Glutamatergic neuron (in vitro differentiated cells): ENCODE results near the gene ADGRG7. TPM values are rescaled to one million over a fixed set of nuclear protein-coding genes. Genes with fewer than 3 reads are reported as not detected.
A peak's percentile ranks its signal among the peaks of the same experiment; 100 is the strongest.

Experiments
- DNase-seq: peaks from one replicate; pipeline ENCODE4 v3.0.0; 2022
- H3K27ac Mint-ChIP-seq: one replicate; pipeline ENCODE4 v1.8.0; 2020; ENCODE audit warnings: mild to moderate bottlenecking, mixed read lengths, inconsistent platforms; ENCODE audit not compliant: unreplicated experiment
- H3K27me3 Mint-ChIP-seq: one replicate; pipeline ENCODE4 v1.8.0; 2020; ENCODE audit warnings: mild to moderate bottlenecking, moderate library complexity, mixed read lengths, inconsistent platforms; ENCODE audit not compliant: unreplicated experiment
- H3K36me3 Mint-ChIP-seq: one replicate; pipeline ENCODE4 v1.8.0; 2020; ENCODE audit warnings: mild to moderate bottlenecking, mixed read lengths, inconsistent platforms; ENCODE audit not compliant: unreplicated experiment
- H3K4me1 Mint-ChIP-seq: one replicate; pipeline ENCODE4 v1.8.0; 2020; ENCODE audit warnings: mild to moderate bottlenecking, low read depth, mixed read lengths, inconsistent platforms; ENCODE audit not compliant: unreplicated experiment
- H3K4me3 Mint-ChIP-seq: one replicate; pipeline ENCODE4 v1.8.0; 2020; ENCODE audit warnings: mild to moderate bottlenecking, mixed read lengths, inconsistent platforms; ENCODE audit not compliant: unreplicated experiment
- H3K9me3 Mint-ChIP-seq: one replicate; pipeline ENCODE4 v1.8.0; 2020; ENCODE audit warnings: mild to moderate bottlenecking, moderate library complexity, mixed read lengths, inconsistent platforms; ENCODE audit not compliant: unreplicated experiment
- total RNA-seq: library from RNA; stranded (reverse); fragmentation: NEBNext Ultra II Directional; extraction: Animal tissue kit (Norgen Biotek cat#: 25700); gene quantifications from one replicate; pipeline ENCODE4 v1.2.1, GENCODE V29; 2021; ENCODE audit not compliant: unreplicated experiment
- TF ChIP-seq, protein P1 (sequence below): fragments of 200-600 bp; sonication (generic); IDR thresholded peaks from one replicate; pipeline ENCODE4 v1.5.0; 2021; ENCODE audit not compliant: partially characterized antibody, unreplicated experiment

ADGRG7 gene
- total RNA-seq, 1 donor from 2014 or later = not detected

DNA sequence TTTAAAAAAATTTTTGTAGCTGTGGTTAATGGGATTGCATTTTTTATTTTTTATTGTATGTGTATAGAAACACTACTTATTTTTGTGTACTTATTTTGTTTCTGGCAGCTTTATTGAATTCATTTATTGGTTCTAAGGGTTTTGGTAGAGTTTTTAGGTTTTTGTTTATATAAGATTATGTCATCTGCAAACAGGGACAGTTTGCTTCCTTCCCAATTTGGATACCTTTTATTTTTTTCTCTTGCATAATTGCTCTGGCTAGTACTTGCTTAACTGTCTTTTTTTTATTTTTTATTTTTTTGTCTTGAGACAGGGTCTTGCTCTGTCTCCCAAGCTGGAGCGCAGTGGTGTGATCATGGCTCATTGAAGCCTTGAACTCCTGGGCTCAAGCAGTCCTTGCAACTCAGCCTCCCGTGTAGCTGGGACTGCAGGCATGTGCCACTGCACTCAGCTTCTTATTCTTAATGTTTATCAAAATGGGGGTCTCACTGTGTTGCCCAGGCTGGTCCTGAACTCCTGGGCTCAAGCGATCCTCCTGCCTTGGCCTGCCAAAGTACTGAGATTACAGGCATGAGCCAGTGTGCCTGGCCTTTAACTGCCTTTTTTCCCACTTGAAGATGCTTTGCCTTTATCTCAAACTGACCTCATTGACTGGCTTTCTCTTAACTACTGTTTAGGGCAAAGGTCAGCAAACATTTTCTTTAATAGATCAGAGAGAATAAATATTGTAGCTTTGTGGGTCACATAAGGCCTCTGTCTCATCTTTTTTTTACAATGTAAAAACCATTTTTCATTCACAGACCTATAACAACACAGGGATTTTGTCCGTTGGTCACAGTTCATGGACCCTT is 108.5 kb downstream of the ADGRG7 start:
- H3K4me1 Mint-ChIP-seq = peaks cover 15% of the 10 kb centered on the region
- no peak overlapping the region for H3K27ac Mint-ChIP-seq
- H3K9me3 Mint-ChIP-seq = no peaks in the 10 kb centered on the region
- no peak for DNase-seq
- H3K36me3 Mint-ChIP-seq = no peaks in the 10 kb centered on the region
- TF ChIP-seq, protein P1, sequence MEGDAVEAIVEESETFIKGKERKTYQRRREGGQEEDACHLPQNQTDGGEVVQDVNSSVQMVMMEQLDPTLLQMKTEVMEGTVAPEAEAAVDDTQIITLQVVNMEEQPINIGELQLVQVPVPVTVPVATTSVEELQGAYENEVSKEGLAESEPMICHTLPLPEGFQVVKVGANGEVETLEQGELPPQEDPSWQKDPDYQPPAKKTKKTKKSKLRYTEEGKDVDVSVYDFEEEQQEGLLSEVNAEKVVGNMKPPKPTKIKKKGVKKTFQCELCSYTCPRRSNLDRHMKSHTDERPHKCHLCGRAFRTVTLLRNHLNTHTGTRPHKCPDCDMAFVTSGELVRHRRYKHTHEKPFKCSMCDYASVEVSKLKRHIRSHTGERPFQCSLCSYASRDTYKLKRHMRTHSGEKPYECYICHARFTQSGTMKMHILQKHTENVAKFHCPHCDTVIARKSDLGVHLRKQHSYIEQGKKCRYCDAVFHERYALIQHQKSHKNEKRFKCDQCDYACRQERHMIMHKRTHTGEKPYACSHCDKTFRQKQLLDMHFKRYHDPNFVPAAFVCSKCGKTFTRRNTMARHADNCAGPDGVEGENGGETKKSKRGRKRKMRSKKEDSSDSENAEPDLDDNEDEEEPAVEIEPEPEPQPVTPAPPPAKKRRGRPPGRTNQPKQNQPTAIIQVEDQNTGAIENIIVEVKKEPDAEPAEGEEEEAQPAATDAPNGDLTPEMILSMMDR = no peak
- H3K27me3 Mint-ChIP-seq = no peaks in the 10 kb centered on the region
- no peak overlapping the region for H3K4me3 Mint-ChIP-seq

DNA sequence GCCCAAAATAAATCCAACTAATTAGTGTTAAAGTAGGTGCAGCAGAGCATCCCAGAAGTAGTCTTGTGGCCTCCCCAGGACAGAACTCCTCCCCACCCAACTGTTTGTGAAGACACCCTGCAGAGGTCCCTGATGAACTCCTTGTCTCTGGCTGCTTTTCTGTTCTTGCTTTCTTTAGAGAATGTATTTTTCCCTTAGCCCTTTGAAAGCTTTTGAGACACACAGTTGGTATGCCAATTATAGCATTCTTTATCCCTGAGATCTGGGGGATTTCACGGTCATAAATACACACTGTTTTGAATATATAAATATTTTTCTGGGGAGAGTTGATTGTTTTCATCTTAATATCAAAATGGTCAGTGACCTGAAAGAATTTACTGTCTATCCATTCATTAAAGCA is 109.7 kb downstream of the ADGRG7 start:
- no peaks in the 10 kb centered on the region for H3K9me3 Mint-ChIP-seq

DNA sequence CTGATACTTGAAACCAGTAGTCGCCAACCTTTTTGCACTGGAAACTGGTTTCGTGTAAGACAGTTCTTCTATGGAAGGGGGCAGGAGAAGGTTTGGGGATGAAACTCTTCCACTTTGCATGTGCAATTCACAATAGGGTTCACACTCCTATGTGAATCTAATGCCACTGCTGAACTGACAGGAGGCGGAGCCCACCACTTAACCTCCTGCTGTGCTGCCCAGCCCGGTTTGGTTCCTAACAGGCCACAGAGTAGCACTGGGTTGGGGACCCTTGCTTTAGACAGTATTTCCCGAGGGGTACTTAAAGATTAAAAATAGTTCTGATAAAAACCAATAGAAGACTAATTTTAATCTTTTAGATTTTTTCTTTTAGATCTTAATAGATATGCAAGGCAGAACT is 111.0 kb downstream of the ADGRG7 start:
- Mint-ChIP-seq H3K27me3 (no peaks in the 10 kb centered on the region), H3K36me3 (no peaks in the 10 kb centered on the region), H3K27ac (no peak overlapping the region), H3K9me3 (peaks cover 2% of the 10 kb centered on the region), H3K4me3 (no peak overlapping the region), H3K4me1 (peaks cover 14% of the 10 kb centered on the region)
- TF ChIP-seq, protein P1 = no peak
- peak; percentile 34 for DNase-seq

More for the DNA sequence above, 109.7 kb downstream of the ADGRG7 start:
- TF ChIP-seq, protein P1 = no peak
- Mint-ChIP-seq H3K4me3 (no peak overlapping the region), H3K4me1 (peaks cover 12% of the 10 kb centered on the region), H3K27ac (no peak overlapping the region), H3K36me3 (no peaks in the 10 kb centered on the region), H3K27me3 (no peaks in the 10 kb centered on the region)
- no peak for DNase-seq

DNA sequence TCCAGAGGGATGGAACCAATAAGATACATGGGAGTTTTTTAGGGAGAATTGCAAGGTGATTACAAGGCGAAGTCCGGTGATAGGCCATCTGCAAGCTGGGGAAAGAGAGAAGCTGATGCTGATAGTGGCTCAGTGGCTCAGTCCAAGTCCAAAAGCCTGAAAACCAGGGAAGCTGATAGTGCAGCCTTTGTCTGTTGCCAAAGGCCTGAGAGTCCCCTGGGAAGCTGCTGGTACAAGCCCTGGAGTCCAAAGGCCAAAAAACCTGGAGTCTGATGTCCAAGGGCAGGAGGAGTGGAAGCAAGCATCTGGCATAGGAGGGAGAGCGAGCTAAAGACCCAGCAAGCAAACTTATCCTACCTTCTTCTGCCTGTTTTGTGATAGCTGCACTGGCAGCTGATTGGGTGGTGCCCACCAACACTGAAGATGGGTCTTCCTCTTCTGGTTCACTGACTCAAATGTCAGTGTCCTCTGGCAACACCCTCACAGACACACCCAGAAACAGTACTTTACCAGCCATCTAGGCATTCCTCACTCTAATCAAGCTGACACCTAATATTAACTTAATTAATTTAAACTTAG is 116.6 kb downstream of the ADGRG7 start:
- Mint-ChIP-seq H3K27me3 (no peaks in the 10 kb centered on the region), H3K9me3 (peaks cover 4% of the 10 kb centered on the region), H3K4me3 (peak overlapping the region; percentile 40), H3K27ac (peak overlapping the region; percentile 43), H3K4me1 (peaks cover 4% of the 10 kb centered on the region), H3K36me3 (no peaks in the 10 kb centered on the region)
- TF ChIP-seq, protein P1 = no peak
- DNase-seq = no peak

DNA sequence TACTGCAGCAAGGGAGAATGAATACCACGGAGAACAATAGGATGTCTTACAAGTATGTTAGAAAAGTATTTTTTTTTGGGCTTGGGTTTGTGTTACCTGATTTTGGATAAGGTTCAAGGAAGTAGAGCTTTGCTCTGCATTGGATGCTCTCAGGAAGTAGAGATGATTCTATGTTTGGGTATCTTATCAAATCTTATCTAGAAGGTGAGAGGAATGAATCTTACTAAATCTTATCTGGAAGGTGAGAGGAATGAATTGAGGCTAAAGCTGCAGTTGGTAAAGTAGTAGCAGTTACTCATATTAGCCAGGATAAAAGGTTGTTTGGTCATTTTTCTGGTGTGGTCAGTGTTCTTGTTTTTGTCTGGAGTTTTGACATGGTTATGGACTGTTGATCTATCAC is 117.3 kb downstream of the ADGRG7 start:
- peaks cover 4% of the 10 kb centered on the region for H3K4me1 Mint-ChIP-seq
- TF ChIP-seq, protein P1 = no peak
- H3K9me3 Mint-ChIP-seq = peaks cover 4% of the 10 kb centered on the region
- H3K36me3 Mint-ChIP-seq = no peaks in the 10 kb centered on the region
- H3K4me3 Mint-ChIP-seq = no peak overlapping the region
- no peak overlapping the region for H3K27ac Mint-ChIP-seq
- no peak for DNase-seq
- H3K27me3 Mint-ChIP-seq = no peaks in the 10 kb centered on the region
